Renal pelvis (tissue), 3 donors: ENCODE data around the gene YARS1. TPM values are rescaled to one million over a fixed set of nuclear protein-coding genes. Genes with fewer than 3 reads are reported as not detected.

Experiments
- polyA plus RNA-seq, 3 donors: library from polyadenylated mRNA; unstranded; fragments of 120-200 nt; gene quantifications; one replicate each; pipeline ENCODE4 v1.2.1, GENCODE V29; 2013; ENCODE audit not compliant: insufficient read length in 3 of 3

Gene YARS1
- polyA plus RNA-seq, 3 donors: 55.7 to 65.3 (median 62.2) TPM

Other genes with a start within 250 kb of the YARS1 start
- gene ZBTB8OS, start 166.8 kb downstream of the YARS1 start, polyA plus RNA-seq: 10 to 100 TPM; 36.1 to 42.6 (median 36.7) TPM
- 100 to 1,000 TPM; 308 to 325 (median 312) TPM for gene RBBP4, start 166.2 kb downstream of the YARS1 start, polyA plus RNA-seq
- 1 to 10 TPM; 1.3 to 1.9 (median 1.7) TPM for gene SYNC, start 114.6 kb downstream of the YARS1 start, polyA plus RNA-seq
- 10 to 100 TPM; 24.6 to 43.0 (median 42.1) TPM for gene S100PBP, start 295 bp upstream of the YARS1 start, polyA plus RNA-seq
- 10 to 100 TPM; 44.2 to 54.0 (median 52.3) TPM for gene FNDC5, start 53.6 kb upstream of the YARS1 start, polyA plus RNA-seq
- 1 to 10 TPM in 1 of 3 donors, under 1 TPM in 2; 0.15 to 1.4 (median 0.62) TPM for gene HPCA, start 69.1 kb upstream of the YARS1 start, polyA plus RNA-seq
- gene TMEM54, start 84.0 kb upstream of the YARS1 start, polyA plus RNA-seq: 10 to 100 TPM in 1 of 3 donors, 1 to 10 TPM in 2; 7.2 to 10.1 (median 7.4) TPM
- 10 to 100 TPM; 17.7 to 19.9 (median 18.5) TPM for gene RNF19B, start 147.5 kb upstream of the YARS1 start, polyA plus RNA-seq
- 100 to 1,000 TPM; 206 to 247 (median 241) TPM for gene AK2, start 219.5 kb upstream of the YARS1 start, polyA plus RNA-seq